Measurements from ENCODE around the gene CAMK2N2.
"Not testable (repeated sequence)": the region's sequence is repeated elsewhere in the genome, so short reads cannot be mapped to it uniquely, and the experiment has no call there.

Gene CAMK2N2

DNA sequence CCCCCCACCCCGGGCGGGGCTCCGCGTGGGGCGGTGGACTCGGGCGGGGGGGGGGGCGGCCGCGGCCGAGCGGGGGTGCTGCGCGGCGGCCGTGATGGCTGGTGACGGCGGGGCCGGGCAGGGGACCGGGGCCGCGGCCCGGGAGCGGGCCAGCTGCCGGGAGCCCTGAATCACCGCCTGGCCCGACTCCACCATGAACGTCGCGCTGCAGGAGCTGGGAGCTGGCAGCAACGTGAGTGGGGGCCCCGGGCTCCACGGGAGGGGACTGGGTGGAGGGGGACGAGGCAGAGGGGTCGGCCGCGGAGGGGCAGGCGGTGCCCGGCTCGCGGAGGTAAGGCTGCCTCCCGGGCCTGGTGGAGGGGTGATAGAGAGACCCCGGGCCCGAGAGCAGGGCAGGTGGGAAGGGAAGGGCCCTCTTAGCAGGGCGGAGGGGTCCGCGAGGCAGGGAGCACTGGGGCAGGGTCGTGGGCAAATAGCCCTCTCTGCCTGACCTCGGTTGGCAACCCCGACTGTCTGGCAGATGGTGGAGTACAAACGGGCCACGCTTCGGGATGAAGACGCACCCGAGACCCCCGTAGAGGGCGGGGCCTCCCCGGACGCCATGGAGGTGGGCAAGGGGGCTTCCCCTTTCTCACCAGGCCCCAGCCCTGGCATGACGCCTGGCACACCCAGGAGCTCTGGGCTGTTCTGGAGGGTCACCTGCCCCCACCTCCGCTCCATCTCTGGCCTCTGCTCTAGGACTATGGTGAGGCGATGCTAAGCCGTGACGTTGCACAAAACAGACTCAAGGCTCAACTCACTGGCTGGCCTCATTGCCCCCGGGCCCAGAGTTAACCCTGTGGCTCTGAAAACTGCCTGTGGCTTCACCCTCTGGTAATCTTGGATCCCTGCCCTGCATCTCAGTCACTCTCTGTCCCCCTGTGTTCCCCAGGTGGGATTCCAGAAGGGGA is 14.9 kb upstream of the CAMK2N2 start, which contains the start of gene ECE2:
Gene ECE2, plus strand, starts transcription at position 62 of the 950 bp plus-strand sequence. Its CDS starts 132 bp downstream, at position 194.
- no peak within 1 kb of the TSS for H3K4me3 ChIP-seq (ENCODE audit: severe bottlenecking)
- 0 out of 3 replicates have a peak, but pooled peaks have one; percentile 39 for ATAC-seq (ENCODE audit: low read depth)
- no peaks in the 10 kb centered on the region for H3K4me1 ChIP-seq (ENCODE audit: insufficient read depth, poor library complexity, severe bottlenecking)
- no peaks in the 10 kb centered on the region for H3K36me3 ChIP-seq (ENCODE audit: low read depth)
- H3K27me3 ChIP-seq (ENCODE audit: insufficient read depth, poor library complexity, severe bottlenecking): peaks cover 18% of the 10 kb centered on the region
- H3K27ac ChIP-seq (ENCODE audit: poor library complexity, severe bottlenecking): no peak within 1 kb of the TSS
- H3K9me3 ChIP-seq (ENCODE audit: severe bottlenecking): no peaks in the 10 kb centered on the region
- no peak for DNase-seq (ENCODE audit: low spot score)
- TF ChIP-seq, protein P1, sequence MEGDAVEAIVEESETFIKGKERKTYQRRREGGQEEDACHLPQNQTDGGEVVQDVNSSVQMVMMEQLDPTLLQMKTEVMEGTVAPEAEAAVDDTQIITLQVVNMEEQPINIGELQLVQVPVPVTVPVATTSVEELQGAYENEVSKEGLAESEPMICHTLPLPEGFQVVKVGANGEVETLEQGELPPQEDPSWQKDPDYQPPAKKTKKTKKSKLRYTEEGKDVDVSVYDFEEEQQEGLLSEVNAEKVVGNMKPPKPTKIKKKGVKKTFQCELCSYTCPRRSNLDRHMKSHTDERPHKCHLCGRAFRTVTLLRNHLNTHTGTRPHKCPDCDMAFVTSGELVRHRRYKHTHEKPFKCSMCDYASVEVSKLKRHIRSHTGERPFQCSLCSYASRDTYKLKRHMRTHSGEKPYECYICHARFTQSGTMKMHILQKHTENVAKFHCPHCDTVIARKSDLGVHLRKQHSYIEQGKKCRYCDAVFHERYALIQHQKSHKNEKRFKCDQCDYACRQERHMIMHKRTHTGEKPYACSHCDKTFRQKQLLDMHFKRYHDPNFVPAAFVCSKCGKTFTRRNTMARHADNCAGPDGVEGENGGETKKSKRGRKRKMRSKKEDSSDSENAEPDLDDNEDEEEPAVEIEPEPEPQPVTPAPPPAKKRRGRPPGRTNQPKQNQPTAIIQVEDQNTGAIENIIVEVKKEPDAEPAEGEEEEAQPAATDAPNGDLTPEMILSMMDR (IDR thresholded peaks at IDR 0.05; ENCODE audit: poor library complexity, severe bottlenecking): no peak

DNA sequence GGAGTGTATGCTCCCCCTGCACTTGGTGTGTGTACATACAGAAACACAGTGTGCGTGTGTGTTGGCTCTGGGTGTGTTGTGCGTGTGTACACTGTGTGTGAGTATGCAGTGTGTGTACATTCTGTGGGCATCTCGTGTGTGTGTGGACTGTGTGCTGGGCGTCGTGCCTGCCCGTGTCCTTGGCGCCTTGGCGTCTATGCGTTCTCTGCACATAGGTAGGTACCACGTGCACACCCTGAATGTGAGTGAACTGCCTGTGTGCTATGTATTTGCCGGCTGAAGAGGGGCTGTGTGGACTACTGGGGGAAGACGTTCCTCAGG is 14.0 kb upstream of the CAMK2N2 start:
- ATAC-seq (ENCODE audit: low read depth): no peak; the same call in 2 of the 3 replicates
- DNase-seq (ENCODE audit: low spot score): no peak
- TF ChIP-seq, protein P1 (IDR thresholded peaks at IDR 0.05; ENCODE audit: poor library complexity, severe bottlenecking): no peak
- no peak overlapping the region for H3K27ac ChIP-seq (ENCODE audit: poor library complexity, severe bottlenecking)
- H3K27me3 ChIP-seq (ENCODE audit: insufficient read depth, poor library complexity, severe bottlenecking): peaks cover 18% of the 10 kb centered on the region
- no peak overlapping the region for H3K4me3 ChIP-seq (ENCODE audit: severe bottlenecking)
- no peaks in the 10 kb centered on the region for H3K36me3 ChIP-seq (ENCODE audit: low read depth)
- H3K9me3 ChIP-seq (ENCODE audit: severe bottlenecking): no peaks in the 10 kb centered on the region
- no peaks in the 10 kb centered on the region for H3K4me1 ChIP-seq (ENCODE audit: insufficient read depth, poor library complexity, severe bottlenecking)

DNA sequence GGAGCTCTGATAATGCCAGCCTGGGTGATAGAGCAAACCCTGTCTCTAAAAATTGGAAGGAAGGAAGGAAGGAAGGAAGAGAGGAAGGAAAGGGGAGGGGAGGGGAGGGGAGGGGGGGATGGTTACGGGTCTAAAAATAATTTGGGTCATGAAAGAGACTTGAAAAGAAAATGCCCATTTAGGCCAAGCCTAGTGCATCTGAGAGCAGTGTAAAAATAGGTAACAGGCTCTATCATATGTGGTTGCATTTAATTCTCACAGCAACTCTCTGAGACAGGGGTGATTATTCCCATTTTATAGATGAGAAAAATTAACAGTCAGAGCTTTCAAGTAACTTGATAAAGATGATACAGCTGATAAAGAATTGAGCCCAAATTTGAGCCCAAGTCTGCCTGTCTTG is 10.9 kb upstream of the CAMK2N2 start:
- TF ChIP-seq, protein P1 (IDR thresholded peaks at IDR 0.05; ENCODE audit: poor library complexity, severe bottlenecking): no peak
- no peaks in the 10 kb centered on the region for H3K9me3 ChIP-seq (ENCODE audit: severe bottlenecking)
- DNase-seq (ENCODE audit: low spot score) (no peak), ATAC-seq (ENCODE audit: low read depth) (no peak)
- H3K4me1 ChIP-seq (ENCODE audit: insufficient read depth, poor library complexity, severe bottlenecking): no peaks in the 10 kb centered on the region
- peaks cover 18% of the 10 kb centered on the region for H3K27me3 ChIP-seq (ENCODE audit: insufficient read depth, poor library complexity, severe bottlenecking)
- H3K4me3 ChIP-seq (ENCODE audit: severe bottlenecking): no peak overlapping the region
- no peaks in the 10 kb centered on the region for H3K36me3 ChIP-seq (ENCODE audit: low read depth)
- no peak overlapping the region for H3K27ac ChIP-seq (ENCODE audit: poor library complexity, severe bottlenecking)

DNA sequence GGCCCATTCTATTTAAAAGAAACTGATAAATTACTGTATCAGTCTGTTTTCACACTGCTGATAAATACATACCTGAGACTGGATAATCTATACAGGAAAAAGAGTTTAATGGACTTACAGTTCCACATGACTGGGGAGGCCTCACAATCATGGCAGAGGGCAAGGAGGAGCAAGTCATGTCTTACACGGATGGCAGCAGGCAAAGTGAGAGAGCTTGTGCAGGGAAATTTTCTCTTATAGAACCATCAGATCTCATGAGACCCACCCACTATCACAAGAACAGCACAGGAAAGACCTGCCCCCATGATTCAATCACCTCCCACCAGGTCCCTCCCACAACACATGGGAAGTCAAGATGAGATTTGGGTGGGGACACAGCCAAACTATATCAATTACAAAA is 5.9 kb upstream of the CAMK2N2 start:
- not testable (repeated sequence) for H3K27ac ChIP-seq (ENCODE audit: poor library complexity, severe bottlenecking); DNase-seq (ENCODE audit: low spot score); H3K27me3 ChIP-seq (ENCODE audit: insufficient read depth, poor library complexity, severe bottlenecking); H3K36me3 ChIP-seq (ENCODE audit: low read depth); H3K9me3 ChIP-seq (ENCODE audit: severe bottlenecking); ATAC-seq (ENCODE audit: low read depth); H3K4me1 ChIP-seq (ENCODE audit: insufficient read depth, poor library complexity, severe bottlenecking); H3K4me3 ChIP-seq (ENCODE audit: severe bottlenecking)

DNA sequence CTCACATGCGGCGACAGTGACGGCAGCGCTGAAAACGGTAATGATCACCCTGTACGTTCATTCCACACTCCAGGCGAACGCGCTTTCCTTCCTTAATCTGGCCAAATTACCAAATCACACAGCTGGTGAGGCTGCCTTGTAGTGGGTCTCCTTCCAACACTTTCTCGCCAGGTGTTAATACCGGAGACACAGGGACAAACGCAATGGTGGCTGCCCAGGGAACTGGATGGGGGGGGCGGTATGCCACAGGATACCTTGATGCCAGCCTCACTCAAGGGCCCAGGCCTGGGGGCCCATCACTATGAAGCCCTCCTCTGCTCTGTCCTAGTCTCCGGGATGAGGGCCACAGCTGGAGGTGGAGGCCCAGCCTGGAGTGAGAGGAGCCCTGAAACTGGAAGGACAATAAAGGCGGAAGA is 1.4 kb upstream of the CAMK2N2 start:
- Histone ChIP-seq H3K36me3 (ENCODE audit: low read depth) (no peaks in the 10 kb centered on the region), H3K9me3 (ENCODE audit: severe bottlenecking) (no peaks in the 10 kb centered on the region), H3K4me3 (ENCODE audit: severe bottlenecking) (no peak overlapping the region), H3K27me3 (ENCODE audit: insufficient read depth, poor library complexity, severe bottlenecking) (peaks cover 23% of the 10 kb centered on the region), H3K27ac (ENCODE audit: poor library complexity, severe bottlenecking) (no peak overlapping the region), H3K4me1 (ENCODE audit: insufficient read depth, poor library complexity, severe bottlenecking) (no peaks in the 10 kb centered on the region)
- DNase-seq (ENCODE audit: low spot score) (no peak), ATAC-seq (ENCODE audit: low read depth) (no peak)
- TF ChIP-seq, protein P1 (IDR thresholded peaks at IDR 0.05; ENCODE audit: poor library complexity, severe bottlenecking): no peak
